HK-2 (cell line): ENCODE data around the gene PBX1.
"Not testable (repeated sequence)": the region's sequence is repeated elsewhere in the genome, so short reads cannot be mapped to it uniquely, and the experiment has no call there.

Experiments
- DNase-seq: peaks from one replicate; pipeline ENCODE4 v3.0.0-alpha.2; 2018; ENCODE audit not compliant: unreplicated experiment

Gene PBX1

GRCh38 chr1:164589961-164590507 is 31.1 kb downstream of the PBX1 start:
- DNase-seq = no peak

GRCh38 chr1:164590592-164590991 is 31.6 kb downstream of the PBX1 start:
- no peak for DNase-seq

GRCh38 chr1:164591858-164592257 is 32.9 kb downstream of the PBX1 start:
- DNase-seq = no peak

GRCh38 chr1:164592634-164593033 is 33.6 kb downstream of the PBX1 start:
- DNase-seq = no peak

- no peak for DNase-seq
Measured at GRCh38 chr1:164595212-164595611, 36.2 kb downstream of the PBX1 start.

- no peak for DNase-seq
Measured at GRCh38 chr1:164596172-164596571, 37.2 kb downstream of the PBX1 start.

GRCh38 chr1:164598719-164599118 is 39.7 kb downstream of the PBX1 start:
- DNase-seq = no peak

- no peak for DNase-seq
Measured at GRCh38 chr1:164599272-164599671, 40.3 kb downstream of the PBX1 start.

- DNase-seq = no peak
Measured at GRCh38 chr1:164601399-164602100, 42.6 kb downstream of the PBX1 start.

GRCh38 chr1:164602101-164602422 is 43.1 kb downstream of the PBX1 start:
- DNase-seq = no peak

GRCh38 chr1:164602480-164603093 is 43.6 kb downstream of the PBX1 start:
- no peak for DNase-seq

GRCh38 chr1:164603805-164604204 is 44.8 kb downstream of the PBX1 start:
- not testable (repeated sequence) for DNase-seq

GRCh38 chr1:164604541-164604940 is 45.6 kb downstream of the PBX1 start:
- no peak for DNase-seq

GRCh38 chr1:164605254-164606091 is 46.5 kb downstream of the PBX1 start:
- no peak for DNase-seq

GRCh38 chr1:164607351-164607750 is 48.4 kb downstream of the PBX1 start:
- no peak for DNase-seq

- DNase-seq = no peak
Measured at GRCh38 chr1:164608651-164609057, 49.7 kb downstream of the PBX1 start.

GRCh38 chr1:164609089-164609488 is 50.1 kb downstream of the PBX1 start:
- DNase-seq = no peak

GRCh38 chr1:164610538-164611222 is 51.7 kb downstream of the PBX1 start:
- DNase-seq = no peak

- no peak for DNase-seq
Measured at GRCh38 chr1:164611754-164612642, 53.0 kb downstream of the PBX1 start.

GRCh38 chr1:164613176-164613575 is 54.2 kb downstream of the PBX1 start:
- no peak for DNase-seq

- no peak for DNase-seq
Measured at GRCh38 chr1:164614316-164614715, 55.3 kb downstream of the PBX1 start.
